NCI-H1436 (cell line): ENCODE results near the gene E2F1.

ENCODE experiments used
- DNase-seq: peaks from one replicate; lab custom pipeline; 2025; lab: John Stamatoyannopoulos, UW

E2F1 gene

GRCh38 chr20:33686100-33686983 is at the start of gene E2F1:
TSS of gene E2F1 (minus strand) at chr20:33686385. CDS start at chr20:33686264, 121 bp downstream.
- DNase-seq: peak; percentile 94

GRCh38 chr20:33733654-33734576 is 47.7 kb upstream of the E2F1 start:
- DNase-seq: peak; percentile 33

GRCh38 chr20:33732166-33732970 is 46.2 kb upstream of the E2F1 start:
- peak; percentile 96 for DNase-seq

GRCh38 chr20:33731693-33732165 is 45.5 kb upstream of the E2F1 start, which contains the start of gene ZNF341:
TSS of gene ZNF341 (plus strand) at chr20:33731996. CDS start at chr20:33732022, 26 bp downstream.
- peak; percentile 96 for DNase-seq

GRCh38 chr20:33730946-33731692 is 44.9 kb upstream of the E2F1 start:
- no peak for DNase-seq

- no peak for DNase-seq
Measured at GRCh38 chr20:33729101-33729500, 42.9 kb upstream of the E2F1 start.

GRCh38 chr20:33728463-33728862 is 42.3 kb upstream of the E2F1 start:
- DNase-seq: no peak

- DNase-seq: no peak
Measured at GRCh38 chr20:33727806-33728205, 41.6 kb upstream of the E2F1 start.

- DNase-seq: no peak
Measured at GRCh38 chr20:33727115-33727479, 40.9 kb upstream of the E2F1 start.

- DNase-seq: no peak
Measured at GRCh38 chr20:33725607-33726264, 39.6 kb upstream of the E2F1 start.

GRCh38 chr20:33724439-33725094 is 38.4 kb upstream of the E2F1 start:
- DNase-seq: no peak

GRCh38 chr20:33721391-33722140 is 35.4 kb upstream of the E2F1 start:
- no peak for DNase-seq

GRCh38 chr20:33719989-33720709 is 34.0 kb upstream of the E2F1 start, which contains the start of gene PXMP4:
TSS of gene PXMP4 (minus strand) at chr20:33720310. CDS start at chr20:33720207, 103 bp downstream.
- peak; percentile 91 for DNase-seq

- DNase-seq: no peak
Measured at GRCh38 chr20:33719277-33719988, 33.2 kb upstream of the E2F1 start.

- no peak for DNase-seq
Measured at GRCh38 chr20:33716498-33716897, 30.3 kb upstream of the E2F1 start.

- no peak for DNase-seq
Measured at GRCh38 chr20:33713865-33714367, 27.7 kb upstream of the E2F1 start.

GRCh38 chr20:33711446-33711738 is 25.2 kb upstream of the E2F1 start:
- DNase-seq: no peak
